ENCODE data around the gene LCE1E. TPM values are rescaled to one million over a fixed set of nuclear protein-coding genes. Genes with fewer than 3 reads are reported as not detected.

The LCE1E gene
- total RNA-seq, 1 donor from 2014 or later: not detected

DNA sequence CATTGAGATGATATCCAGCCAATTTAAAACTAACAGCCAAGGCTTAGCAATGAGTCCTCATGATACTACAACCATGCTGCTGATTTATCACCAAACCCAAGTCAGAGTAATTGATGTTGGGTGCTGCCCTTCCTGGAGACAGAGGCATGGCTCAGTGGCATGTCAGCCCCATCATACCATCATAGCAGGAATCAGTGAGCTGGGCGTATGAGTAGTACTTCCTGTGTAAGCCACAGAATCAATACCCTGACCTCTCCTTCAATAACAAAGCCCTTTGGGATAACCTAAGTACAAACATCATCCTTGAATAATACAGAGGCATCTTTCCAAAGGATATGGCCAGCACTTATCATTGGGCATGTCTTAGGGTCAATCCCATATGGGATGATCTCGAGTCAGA, 3.0 kb upstream of the LCE1E start:
- no peak for DNase-seq

DNA sequence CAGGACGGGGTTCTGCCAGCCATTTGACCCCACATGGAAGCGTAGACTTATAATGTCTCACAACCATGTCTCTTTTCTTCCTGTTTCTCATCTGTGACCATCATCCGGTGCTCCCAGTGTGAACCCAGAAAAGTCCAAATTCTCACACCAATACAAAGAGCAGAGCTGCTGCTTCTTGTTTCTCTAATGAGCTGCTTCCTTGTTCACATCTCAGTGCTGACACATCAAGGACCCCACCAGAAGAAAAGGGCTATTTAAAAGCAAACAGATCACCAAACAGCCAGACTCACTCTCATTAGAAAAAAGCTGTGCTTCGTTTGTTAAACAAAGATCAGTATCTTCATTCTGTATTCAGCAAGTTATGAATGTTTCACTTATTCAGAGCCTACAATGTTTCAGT, 9.6 kb downstream of the LCE1E start:
- no peak for DNase-seq

DNA sequence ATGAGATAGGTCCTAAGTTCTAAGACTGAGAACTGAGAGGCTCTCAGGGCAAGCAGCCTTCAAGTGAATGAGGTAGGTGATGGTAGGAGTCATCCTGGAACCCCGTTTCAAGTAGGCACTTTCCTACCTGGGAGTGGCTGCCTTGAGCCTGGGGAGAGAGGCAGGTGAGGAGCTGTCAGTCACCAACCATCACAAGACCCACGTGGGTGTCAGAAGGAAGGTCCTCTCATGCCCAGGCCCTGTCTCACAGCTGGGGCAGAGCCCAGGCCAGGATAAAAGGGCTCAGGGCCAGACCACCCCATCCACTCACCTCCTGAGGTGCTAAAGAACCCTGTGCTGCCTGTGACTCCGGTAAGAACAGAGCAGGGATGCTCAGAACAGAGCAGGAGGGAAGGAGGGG, 10.4 kb downstream of the LCE1E start, which contains the start of gene LCE1D:
Gene LCE1D (plus strand): TSS at position 301 of the 400 bp plus-strand sequence. CDS start 1,074 bp downstream, outside the sequence.
- no peak for DNase-seq

DNA sequence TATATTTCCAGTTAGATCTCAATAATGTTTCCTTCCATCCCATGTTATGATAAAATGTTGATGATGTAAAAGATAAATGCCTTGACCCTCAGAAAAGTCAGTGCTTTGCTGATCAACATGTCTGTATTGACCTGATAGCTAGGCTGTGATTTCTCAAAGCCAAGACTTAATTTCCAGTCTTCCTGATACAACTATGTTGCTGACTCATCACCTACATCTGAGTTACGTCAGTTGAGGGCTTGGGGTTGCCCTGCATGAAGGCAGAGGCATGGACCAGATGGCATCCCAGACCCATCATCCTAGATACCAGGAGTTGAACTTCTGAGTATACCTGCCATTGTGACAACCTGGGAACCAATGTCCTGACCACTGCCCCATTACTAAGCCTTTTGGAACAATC, 15.3 kb downstream of the LCE1E start:
- DNase-seq: no peak

DNA sequence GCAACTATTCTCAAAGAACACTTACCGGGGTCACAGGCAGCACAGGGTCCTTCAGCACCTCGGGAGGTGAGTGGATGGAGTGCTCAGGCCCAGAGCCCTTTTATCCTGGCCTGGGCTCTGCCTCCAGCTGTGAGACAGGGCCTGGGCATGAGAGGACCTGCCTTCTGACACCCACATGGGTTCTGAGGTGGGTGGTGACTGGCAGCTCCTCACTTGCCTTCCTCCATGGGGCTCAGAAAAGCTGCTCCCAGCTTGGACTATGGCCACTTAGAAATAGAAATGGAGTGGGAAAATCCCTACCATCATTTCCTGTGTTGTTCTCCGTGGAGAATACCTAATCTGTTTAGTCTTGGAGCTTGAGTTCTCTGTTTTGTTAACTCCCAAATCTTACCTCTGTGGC, 20.5 kb downstream of the LCE1E start, which contains the start of gene LCE1C:
Gene LCE1C (minus strand): TSS at position 76 of the 400 bp plus-strand sequence. CDS start 1,173 bp downstream, outside the sequence.
- DNase-seq: no peak

DNA sequence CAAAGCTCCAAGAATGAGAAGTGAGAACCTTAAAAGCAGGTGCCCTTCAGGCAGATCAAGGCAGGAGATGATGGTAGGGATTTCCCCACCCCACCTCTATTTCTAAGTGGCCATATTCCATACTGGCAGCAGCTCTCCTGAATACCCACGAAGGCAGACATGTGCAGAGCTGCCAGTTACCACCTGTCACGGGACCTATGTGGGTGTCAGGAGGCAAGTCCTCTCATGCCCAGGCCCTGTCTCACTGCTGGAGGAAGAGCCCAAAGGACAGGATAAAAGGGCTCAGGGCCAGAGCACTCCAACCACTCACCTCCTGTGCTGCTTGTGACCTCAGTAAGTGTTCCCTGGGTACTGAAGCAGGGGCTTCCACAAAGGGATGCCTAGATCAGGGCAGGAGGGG, 25.0 kb downstream of the LCE1E start:
- no peak for DNase-seq

DNA sequence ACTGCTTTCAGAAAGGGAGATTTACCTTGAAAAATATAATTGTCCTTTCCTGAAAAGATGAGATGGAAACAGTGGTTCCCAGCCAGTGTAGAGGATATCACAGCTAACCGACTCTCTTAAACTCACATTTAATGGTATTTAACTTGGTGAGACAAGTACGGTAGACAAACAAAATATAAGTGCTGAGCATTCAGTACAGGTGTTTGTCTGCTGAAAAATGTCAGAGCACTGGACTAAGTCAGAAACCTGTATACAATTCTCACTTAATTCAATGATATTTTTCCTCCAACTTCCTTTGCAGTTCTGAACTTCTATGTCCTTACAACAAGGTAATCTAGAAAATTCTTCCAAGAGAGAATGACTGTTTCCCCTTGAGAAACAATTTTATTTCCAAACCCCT, 25.6 kb downstream of the LCE1E start, which contains the start of gene LCE1B:
Gene LCE1B (plus strand): TSS at position 301 of the 400 bp plus-strand sequence. CDS start 476 bp downstream, outside the sequence.
- no peak for DNase-seq

DNA sequence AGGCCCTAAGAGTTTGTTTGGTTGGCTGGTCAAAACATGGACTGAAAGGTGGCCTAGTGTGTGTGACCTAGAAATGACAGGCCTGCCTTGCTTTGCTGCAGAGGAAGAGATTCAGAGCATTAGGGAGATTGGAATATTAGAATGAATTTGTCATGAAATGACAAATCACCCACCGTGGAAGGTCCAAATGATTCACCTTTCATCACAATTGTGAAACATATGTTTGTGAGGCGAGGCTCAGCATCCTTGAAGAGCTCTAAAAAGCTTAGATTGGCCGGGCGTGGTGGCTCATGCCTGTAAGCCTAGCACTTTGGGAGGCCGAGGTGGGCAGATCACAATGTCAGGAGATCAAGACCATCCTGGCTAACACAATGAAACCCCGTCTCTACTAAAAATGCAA, 31.3 kb downstream of the LCE1E start:
- no peak for DNase-seq

DNA sequence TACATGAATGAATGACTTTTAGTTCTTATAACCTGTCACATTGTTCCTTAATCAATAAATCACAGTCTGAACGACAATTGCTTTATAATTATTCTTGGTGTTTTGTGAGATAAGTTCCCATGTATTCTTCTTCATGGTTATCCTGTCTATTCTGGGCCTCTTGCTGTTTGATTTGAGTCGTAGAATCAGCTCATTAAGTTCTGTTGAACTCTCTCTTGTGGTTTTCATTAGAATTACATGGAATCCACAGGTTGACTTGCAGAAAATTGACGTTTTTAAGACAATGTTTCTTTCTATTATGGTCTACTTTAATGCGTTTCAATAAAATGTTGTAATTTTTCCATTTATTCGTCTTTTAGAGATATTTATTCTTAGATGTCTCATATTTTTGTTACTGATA, 37.2 kb downstream of the LCE1E start:
- no peak for DNase-seq

DNA sequence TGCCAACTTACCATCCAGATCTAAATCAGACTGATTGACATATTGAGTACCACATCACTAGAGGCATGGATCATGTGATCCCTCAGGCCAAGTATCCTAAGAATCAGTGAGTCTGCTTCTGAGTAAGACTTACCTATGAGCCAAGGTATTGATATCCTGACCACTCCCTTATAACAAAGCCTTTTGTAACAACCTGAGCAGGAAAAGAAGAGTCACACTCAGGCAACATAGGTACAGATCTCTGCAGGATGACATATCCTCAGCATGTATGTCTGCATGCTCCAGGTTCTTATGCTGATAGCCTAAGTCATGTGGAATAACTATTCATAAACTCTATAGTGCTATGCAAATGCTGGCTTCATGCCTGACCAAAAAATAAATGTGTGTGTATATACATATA, 38.9 kb downstream of the LCE1E start:
- no peak for DNase-seq

DNA sequence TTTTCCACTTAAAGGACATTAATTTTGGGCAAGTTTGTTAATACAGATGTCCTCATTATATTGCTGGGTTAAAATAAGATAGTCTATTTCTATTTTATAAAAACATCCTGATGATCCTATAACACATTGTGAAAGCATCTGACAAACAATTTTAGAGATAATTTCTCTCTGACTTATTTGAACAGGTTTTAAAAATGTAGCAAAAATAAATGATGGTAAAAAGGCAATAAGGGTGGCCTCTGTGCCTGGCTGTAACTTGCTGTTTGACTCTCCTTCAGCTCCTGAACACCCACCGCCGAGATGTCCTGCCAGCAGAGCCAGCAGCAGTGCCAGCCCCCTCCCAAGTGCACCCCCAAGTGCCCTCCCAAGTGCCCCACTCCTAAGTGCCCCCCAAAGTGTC, 41.1 kb downstream of the LCE1E start, which contains the start of gene LCE1A:
Gene LCE1A (plus strand): TSS at position 301 of the 400 bp plus-strand sequence. CDS start 0 bp downstream, at position 301.
- DNase-seq: no peak

DNA sequence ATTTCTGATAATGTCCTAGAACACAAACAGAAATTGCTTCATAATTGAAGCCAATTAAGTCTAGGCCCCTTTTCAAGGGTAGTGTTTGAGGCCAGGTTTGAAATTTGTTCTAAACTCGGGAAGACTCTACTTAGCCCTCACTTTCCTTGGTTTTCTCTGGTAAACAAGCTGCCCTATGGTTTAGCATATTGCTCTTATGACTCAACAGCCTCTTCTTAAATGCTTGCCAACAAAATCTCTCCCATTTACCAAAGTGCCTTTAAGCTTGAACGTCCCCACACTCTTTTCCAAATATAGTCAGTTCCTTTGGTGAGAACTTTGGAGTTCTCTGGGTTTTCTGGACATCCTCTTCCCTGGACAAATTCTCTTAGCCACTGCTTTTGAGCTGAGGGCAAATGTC, 50.8 kb downstream of the LCE1E start:
- DNase-seq: no peak

Other genes starting within 250 kb of the LCE1E start
- not detected for gene LCE3E, start 219.5 kb upstream of the LCE1E start, total RNA-seq
- not detected for gene LCE3D, start 205.7 kb upstream of the LCE1E start, total RNA-seq
- not detected for gene LCE3C, start 186.0 kb upstream of the LCE1E start, total RNA-seq
- gene LCE3B, start 172.4 kb upstream of the LCE1E start, total RNA-seq: not detected
- gene LCE3A, start 163.2 kb upstream of the LCE1E start, total RNA-seq: not detected
- not detected for gene LCE2D, start 122.9 kb upstream of the LCE1E start, total RNA-seq
- not detected for gene LCE2C, start 111.0 kb upstream of the LCE1E start, total RNA-seq
- not detected for gene LCE2B, start 100.1 kb upstream of the LCE1E start, total RNA-seq
- not detected for gene LCE2A, start 87.9 kb upstream of the LCE1E start, total RNA-seq
- gene LCE4A, start 78.1 kb upstream of the LCE1E start, total RNA-seq: not detected
- gene KPRP, start 28.2 kb upstream of the LCE1E start, total RNA-seq: 0.21 TPM
- not detected for gene LCE1F, start 11.1 kb upstream of the LCE1E start, total RNA-seq
- gene LCE1D, start 10.5 kb downstream of the LCE1E start, total RNA-seq: not detected
- gene LCE1C, start 20.4 kb downstream of the LCE1E start, total RNA-seq: not detected
- gene LCE1B, start 25.7 kb downstream of the LCE1E start, total RNA-seq: not detected
- gene LCE1A, start 41.2 kb downstream of the LCE1E start, total RNA-seq: not detected
- not detected for gene LCE6A, start 56.6 kb downstream of the LCE1E start, total RNA-seq
- not detected for gene LCE7A, start 73.7 kb downstream of the LCE1E start, total RNA-seq
- not detected for gene SMCP, start 92.1 kb downstream of the LCE1E start, total RNA-seq
- 7.7 TPM for gene IVL, start 122.3 kb downstream of the LCE1E start, total RNA-seq
- not detected for gene SPRR5, start 160.9 kb downstream of the LCE1E start, total RNA-seq
- gene SPRR4, start 184.4 kb downstream of the LCE1E start, total RNA-seq: not detected
- gene SPRR1A, start 197.8 kb downstream of the LCE1E start, total RNA-seq: not detected
- gene SPRR3, start 215.5 kb downstream of the LCE1E start, total RNA-seq: 58.0 TPM
- gene SPRR1B, start 244.9 kb downstream of the LCE1E start, total RNA-seq: 1.3 TPM

Data from tongue (tissue), 2 donors.